ENCODE measurements around the gene MRPL22.
A peak's percentile ranks its signal among the peaks of the same experiment; 100 is the strongest.
"Not testable (repeated sequence)": the region's sequence is repeated elsewhere in the genome, so short reads cannot be mapped to it uniquely, and the experiment has no call there.

Gene MRPL22

GRCh38 chr5:154940772-154941620, at the start of gene MRPL22:
Gene MRPL22 (plus strand): TSS chr5:154941073. CDS start chr5:154941111, 38 bp downstream.
- DNase-seq (ENCODE audit: low read depth, low spot score), result peak; percentile 96

- DNase-seq (ENCODE audit: low read depth, low spot score), result no peak
Observed at GRCh38 chr5:154892369-154892771, 48.5 kb upstream of the MRPL22 start.

- no peak for DNase-seq (ENCODE audit: low read depth, low spot score)
Observed at GRCh38 chr5:154893381-154893780, 47.5 kb upstream of the MRPL22 start.

- no peak for DNase-seq (ENCODE audit: low read depth, low spot score)
Observed at GRCh38 chr5:154895606-154896561, 45.0 kb upstream of the MRPL22 start.

GRCh38 chr5:154896562-154897165, 44.2 kb upstream of the MRPL22 start:
- no peak for DNase-seq (ENCODE audit: low read depth, low spot score)

GRCh38 chr5:154898210-154898609, 42.7 kb upstream of the MRPL22 start:
- DNase-seq (ENCODE audit: low read depth, low spot score), result no peak

GRCh38 chr5:154899151-154899816, 41.6 kb upstream of the MRPL22 start:
- DNase-seq (ENCODE audit: low read depth, low spot score), result no peak

- no peak for DNase-seq (ENCODE audit: low read depth, low spot score)
Observed at GRCh38 chr5:154900066-154900465, 40.8 kb upstream of the MRPL22 start.

GRCh38 chr5:154901276-154901675, 39.6 kb upstream of the MRPL22 start:
- no peak for DNase-seq (ENCODE audit: low read depth, low spot score)

- DNase-seq (ENCODE audit: low read depth, low spot score), result no peak
Observed at GRCh38 chr5:154901913-154902312, 39.0 kb upstream of the MRPL22 start.

GRCh38 chr5:154905601-154906000, 35.3 kb upstream of the MRPL22 start:
- DNase-seq (ENCODE audit: low read depth, low spot score), result not testable (repeated sequence)

GRCh38 chr5:154916874-154917273, 24.0 kb upstream of the MRPL22 start:
- no peak for DNase-seq (ENCODE audit: low read depth, low spot score)

GRCh38 chr5:154917757-154918156, 23.1 kb upstream of the MRPL22 start:
- no peak for DNase-seq (ENCODE audit: low read depth, low spot score)

GRCh38 chr5:154923441-154924430, 17.1 kb upstream of the MRPL22 start:
- peak; percentile 56 for DNase-seq (ENCODE audit: low read depth, low spot score)

- no peak for DNase-seq (ENCODE audit: low read depth, low spot score)
Observed at GRCh38 chr5:154933537-154933936, 7.3 kb upstream of the MRPL22 start.

- no peak for DNase-seq (ENCODE audit: low read depth, low spot score)
Observed at GRCh38 chr5:154934881-154935280, 6.0 kb upstream of the MRPL22 start.

- peak; percentile 3 for DNase-seq (ENCODE audit: low read depth, low spot score)
Observed at GRCh38 chr5:154937186-154937717, 3.6 kb upstream of the MRPL22 start.

- peak; percentile 94 for DNase-seq (ENCODE audit: low read depth, low spot score)
Observed at GRCh38 chr5:154937718-154938466, 3.0 kb upstream of the MRPL22 start, which contains the start of gene GEMIN5. Gene GEMIN5 (minus strand): TSS chr5:154938211. CDS start chr5:154938133, 78 bp downstream.

- DNase-seq (ENCODE audit: low read depth, low spot score), result not testable (repeated sequence)
Observed at GRCh38 chr5:154939387-154939786, 1.5 kb upstream of the MRPL22 start.
